IMR-90 (cell line): ENCODE results near the gene SLC29A3.

Source experiments
- BHLHE40 ChIP-seq: fragments of 150-350 bp; IDR thresholded peaks from 2 replicates; pipeline ENCODE4 v1.6.1; 2016; ENCODE audit warnings: mild to moderate bottlenecking, low read depth, low read length
- CEBPB ChIP-seq: IDR thresholded peaks from 2 replicates; pipeline ENCODE4 v1.6.1; 2012; ENCODE audit warnings: low read depth, low read length, improper control_type of control experiment
- CHD1 ChIP-seq: IDR thresholded peaks from 2 replicates; pipeline ENCODE4 v1.6.1; 2012; ENCODE audit warnings: low read depth, low read length, improper control_type of control experiment
- CTCF ChIP-seq: conservative IDR thresholded peaks from 2 replicates; pipeline ENCODE4 v1.5.1; 2012; ENCODE audit warnings: mild to moderate bottlenecking, low read depth, low read length, improper control_type of control experiment
- ELK1 ChIP-seq: fragments of 150-350 bp; IDR thresholded peaks from 2 replicates; pipeline ENCODE4 v1.6.1; 2016; ENCODE audit warnings: low read depth, mild to moderate bottlenecking, low read length, moderate library complexity, borderline replicate concordance
- FOS ChIP-seq: fragments of 150-350 bp; IDR thresholded peaks from 2 replicates; pipeline ENCODE4 v1.6.1; 2016; ENCODE audit warnings: low read depth, low read length
- MAZ ChIP-seq: IDR thresholded peaks from 2 replicates; pipeline ENCODE4 v1.6.1; 2012; ENCODE audit warnings: low read depth, mild to moderate bottlenecking, low read length, improper control_type of control experiment, moderate library complexity, borderline replicate concordance
- MXI1 ChIP-seq: IDR thresholded peaks from 2 replicates; pipeline ENCODE4 v1.6.1; 2012; ENCODE audit warnings: low read depth, mild to moderate bottlenecking, low read length, moderate library complexity, borderline replicate concordance
- NFE2L2 ChIP-seq: fragments of 150-350 bp; IDR thresholded peaks from 2 replicates; pipeline ENCODE4 v1.6.1; 2016; ENCODE audit warnings: low read depth, mild to moderate bottlenecking, low read length
- POLR2A ChIP-seq: IDR thresholded peaks from 2 replicates; pipeline ENCODE4 v1.6.1; 2012; ENCODE audit warnings: mild to moderate bottlenecking, low read depth, low read length
- RAD21 ChIP-seq: IDR thresholded peaks from 2 replicates; pipeline ENCODE4 v1.6.1; 2012; ENCODE audit warnings: low read length, improper control_type of control experiment
- RCOR1 ChIP-seq: IDR thresholded peaks from 2 replicates; pipeline ENCODE4 v1.6.1; 2012; ENCODE audit warnings: mild to moderate bottlenecking, low read length, improper control_type of control experiment; ENCODE audit not compliant: insufficient replicate concordance
- RFX5 ChIP-seq: IDR thresholded peaks from 2 replicates; pipeline ENCODE4 v1.8.0; 2012; ENCODE audit warnings: low read depth, mild to moderate bottlenecking, low read length, moderate library complexity
- SMC3 ChIP-seq: fragments of 150-350 bp; IDR thresholded peaks from 2 replicates; pipeline ENCODE4 v1.6.1; 2016; ENCODE audit warnings: low read depth, mild to moderate bottlenecking, antibody characterized with exemption, low read length, moderate library complexity

GRCh38 chr10:71361581-71361980 lies 42.5 kb downstream of the SLC29A3 start:
- no peak for TF ChIP-seq RCOR1
- TF ChIP-seq CHD1, result no peak
- TF ChIP-seq CTCF, result no peak
- TF ChIP-seq CEBPB, result no peak
- TF ChIP-seq FOS, result no peak
- TF ChIP-seq POLR2A, result no peak
- TF ChIP-seq RAD21, result no peak
- no peak for TF ChIP-seq SMC3
- TF ChIP-seq BHLHE40, result no peak
- TF ChIP-seq MXI1, result no peak
- no peak for TF ChIP-seq NFE2L2
- no peak for TF ChIP-seq ELK1
- TF ChIP-seq RFX5, result no peak
- no peak for TF ChIP-seq MAZ
